Smooth muscle cell (in vitro differentiated cells): Measurements from ENCODE around the gene FMOD. TPM values are rescaled to one million over a fixed set of nuclear protein-coding genes. Genes with fewer than 3 reads are reported as not detected.

Source experiments
- DNase-seq: peaks from one replicate; lab custom pipeline; 2025; ENCODE audit not compliant: unreplicated experiment; lab: John Stamatoyannopoulos, UW
- H2AFZ ChIP-seq: fragments of 200-600 bp; sonication (generic); 2 replicates; pipeline ENCODE4 v1.6.0; 2016; ENCODE audit warnings: antibody characterized with exemption, low read depth, mild to moderate bottlenecking
- H3F3A ChIP-seq: fragments of 200-600 bp; sonication (generic); 2 replicates; pipeline ENCODE4 v1.6.0; 2017; ENCODE audit warnings: antibody characterized with exemption, low read depth
- H3K27ac ChIP-seq: fragments of 200-600 bp; sonication (generic); 2 replicates; pipeline ENCODE4 v1.5.1; 2016; ENCODE audit warnings: low read depth, mild to moderate bottlenecking
- H3K27me3 ChIP-seq: fragments of 200-600 bp; sonication (generic); 2 replicates; pipeline ENCODE4 v1.6.1; 2016; ENCODE audit warnings: low read depth, mild to moderate bottlenecking
- H3K36me3 ChIP-seq: fragments of 200-600 bp; sonication (generic); 2 replicates; pipeline ENCODE4 v1.5.1; 2016; ENCODE audit warnings: low read depth
- H3K4me1 ChIP-seq: fragments of 200-600 bp; sonication (generic); 2 replicates; pipeline ENCODE4 v1.5.1; 2016; ENCODE audit warnings: low read depth
- H3K4me2 ChIP-seq: fragments of 200-600 bp; sonication (generic); 2 replicates; pipeline ENCODE4 v1.6.0; 2016; ENCODE audit warnings: mild to moderate bottlenecking
- H3K4me3 ChIP-seq: fragments of 200-600 bp; sonication (generic); 2 replicates; pipeline ENCODE4 v1.5.1; 2016; ENCODE audit warnings: mild to moderate bottlenecking
- H3K79me2 ChIP-seq: fragments of 200-600 bp; sonication (generic); 2 replicates; pipeline ENCODE4 v1.6.0; 2016; ENCODE audit warnings: low read depth, mild to moderate bottlenecking
- H3K9ac ChIP-seq: fragments of 200-600 bp; sonication (generic); 2 replicates; pipeline ENCODE4 v1.6.0; 2016; ENCODE audit warnings: low read depth
- H3K9me3 ChIP-seq: fragments of 200-600 bp; sonication (generic); replicated peaks from 2 replicates; pipeline ENCODE4 v1.5.1; 2016; ENCODE audit warnings: low read depth
- H4K20me1 ChIP-seq: fragments of 200-600 bp; sonication (generic); 2 replicates; pipeline ENCODE4 v1.6.0; 2016; ENCODE audit warnings: low read depth
- WGBS: methylation state at CpG from one replicate; pipeline ENCODE4 v1.1.7; 2016; ENCODE audit warnings: low lambda C conversion rate; 5-methylcytosine and 5-hydroxymethylcytosine counted together
- polyA plus RNA-seq: library from polyadenylated mRNA; unstranded; fragments of >200 nt; fragmentation: Nextera tagmentation; extraction: Ambion mirVana; gene quantifications from 2 replicates; pipeline ENCODE4 v1.2.1, GENCODE V29; 2016
- total RNA-seq: library from RNA; depleted of rRNA; stranded (reverse); fragments of >200 nt; gene quantifications from 2 replicates; pipeline ENCODE4 v1.2.3, GENCODE V29; 2014
- TF ChIP-seq, protein P1 (sequence below): fragments of 200-600 bp; sonication (generic); IDR thresholded peaks from 2 replicates; pipeline ENCODE4 v1.5.1; 2017; ENCODE audit warnings: borderline replicate concordance, mild to moderate bottlenecking, antibody characterized with exemption; ENCODE audit not compliant: insufficient read depth, poor library complexity, severe bottlenecking

The FMOD gene
- total and polyA plus RNA-seq, 2 experiments from 2014 or later, result 247 to 369 TPM

DNA sequence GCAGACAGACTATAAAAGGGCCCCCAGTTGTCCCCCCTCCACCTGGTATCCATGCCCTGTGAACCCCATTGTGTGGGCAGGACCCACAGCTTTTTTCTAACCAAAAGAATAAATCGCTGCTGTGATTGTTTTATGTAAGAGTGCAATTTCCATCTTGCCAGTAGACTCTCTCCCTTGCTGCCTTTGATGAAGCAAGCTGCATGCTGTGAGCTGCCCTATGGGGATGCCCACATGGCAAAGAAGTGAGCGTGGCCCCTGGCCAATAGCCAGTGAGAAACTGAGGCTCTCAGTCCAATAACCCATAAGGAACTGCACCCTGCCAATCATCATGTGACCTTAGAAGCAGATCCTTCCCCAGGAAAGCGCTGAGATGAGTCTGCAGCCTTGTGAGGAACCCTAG is 37.8 kb upstream of the FMOD start:
- 87% methylated on average over 3 of the region's 3 CpGs for WGBS

DNA sequence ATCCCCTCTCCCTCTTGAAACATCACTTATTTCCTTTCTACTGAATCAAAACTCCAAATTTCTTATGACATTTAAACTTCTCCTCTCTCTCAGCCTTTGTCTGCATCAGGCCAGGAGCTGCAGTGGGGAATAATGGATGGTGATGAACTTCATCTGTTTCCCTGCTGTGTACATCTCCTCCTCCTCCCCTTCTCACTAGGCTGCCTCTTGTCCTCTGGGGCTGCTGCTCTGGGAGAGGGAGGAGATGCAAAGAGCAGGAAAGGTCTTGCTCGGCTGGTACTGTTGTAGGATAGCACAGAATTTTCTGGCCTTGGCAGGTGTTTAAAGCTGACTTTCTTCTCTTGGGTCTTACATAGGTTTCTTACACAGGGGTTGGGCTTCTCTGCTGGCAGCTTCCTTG is 31.1 kb upstream of the FMOD start:
- Histone ChIP-seq H3K36me3 (no peaks in the 10 kb centered on the region), H3K27me3 (no peaks in the 10 kb centered on the region), H3K27ac (no peak overlapping the region), H4K20me1 (no peaks in the 10 kb centered on the region), H3K4me3 (no peak overlapping the region), H3K9ac (no peak overlapping the region), H3F3A (no peaks in the 10 kb centered on the region), H3K4me2 (no peak overlapping the region), H3K4me1 (peaks cover 15% of the 10 kb centered on the region), H3K79me2 (no peaks in the 10 kb centered on the region), H3K9me3 (no peaks in the 10 kb centered on the region), H2AFZ (no peak overlapping the region)
- DNase-seq, result no peak
- WGBS, result 42% methylated on average over 1 of the region's 1 CpG
- TF ChIP-seq, protein P1, sequence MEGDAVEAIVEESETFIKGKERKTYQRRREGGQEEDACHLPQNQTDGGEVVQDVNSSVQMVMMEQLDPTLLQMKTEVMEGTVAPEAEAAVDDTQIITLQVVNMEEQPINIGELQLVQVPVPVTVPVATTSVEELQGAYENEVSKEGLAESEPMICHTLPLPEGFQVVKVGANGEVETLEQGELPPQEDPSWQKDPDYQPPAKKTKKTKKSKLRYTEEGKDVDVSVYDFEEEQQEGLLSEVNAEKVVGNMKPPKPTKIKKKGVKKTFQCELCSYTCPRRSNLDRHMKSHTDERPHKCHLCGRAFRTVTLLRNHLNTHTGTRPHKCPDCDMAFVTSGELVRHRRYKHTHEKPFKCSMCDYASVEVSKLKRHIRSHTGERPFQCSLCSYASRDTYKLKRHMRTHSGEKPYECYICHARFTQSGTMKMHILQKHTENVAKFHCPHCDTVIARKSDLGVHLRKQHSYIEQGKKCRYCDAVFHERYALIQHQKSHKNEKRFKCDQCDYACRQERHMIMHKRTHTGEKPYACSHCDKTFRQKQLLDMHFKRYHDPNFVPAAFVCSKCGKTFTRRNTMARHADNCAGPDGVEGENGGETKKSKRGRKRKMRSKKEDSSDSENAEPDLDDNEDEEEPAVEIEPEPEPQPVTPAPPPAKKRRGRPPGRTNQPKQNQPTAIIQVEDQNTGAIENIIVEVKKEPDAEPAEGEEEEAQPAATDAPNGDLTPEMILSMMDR, result no peak

More for the DNA sequence above, 37.8 kb upstream of the FMOD start:
- Histone ChIP-seq H3K79me2 (no peaks in the 10 kb centered on the region), H3K4me2 (no peak overlapping the region), H3K4me3 (no peak overlapping the region), H4K20me1 (no peaks in the 10 kb centered on the region), H3F3A (no peaks in the 10 kb centered on the region), H3K4me1 (no peaks in the 10 kb centered on the region), H3K36me3 (no peaks in the 10 kb centered on the region), H3K27ac (no peak overlapping the region), H2AFZ (no peak overlapping the region), H3K9me3 (no peaks in the 10 kb centered on the region), H3K9ac (no peak overlapping the region), H3K27me3 (no peaks in the 10 kb centered on the region)
- no peak for DNase-seq
- TF ChIP-seq, protein P1, result no peak

DNA sequence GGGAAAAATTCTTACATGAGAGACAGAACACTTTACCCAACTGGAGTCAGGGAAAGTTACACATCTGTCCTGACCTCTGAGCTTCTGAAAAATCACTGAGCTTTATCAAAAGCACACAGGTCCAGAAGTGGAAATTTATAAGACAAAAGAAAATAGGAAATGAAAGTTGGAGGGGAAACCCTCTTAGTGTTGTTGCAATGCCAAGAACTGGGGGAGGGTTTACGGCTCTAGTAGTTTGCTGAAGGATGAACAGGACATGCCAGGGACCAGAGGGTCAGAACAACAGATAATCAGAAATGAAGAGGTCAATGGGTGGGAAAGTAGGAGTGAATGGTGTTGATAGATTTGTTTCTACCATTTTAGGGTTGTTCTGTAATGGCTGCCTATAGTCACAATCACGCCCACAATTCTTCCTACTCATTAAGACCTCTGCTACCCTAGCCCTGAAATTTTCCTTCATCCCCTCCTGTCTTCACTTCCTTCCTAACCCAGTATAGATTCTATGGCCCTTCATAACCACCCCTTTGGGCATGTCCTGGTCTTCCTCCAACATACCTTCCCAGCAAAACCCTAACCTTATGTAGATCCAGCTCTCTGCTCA is 30.3 kb upstream of the FMOD start:
- Histone ChIP-seq H3K27ac (no peak overlapping the region), H2AFZ (no peak overlapping the region), H3K4me3 (no peak overlapping the region), H3K4me2 (no peak overlapping the region), H3K79me2 (no peaks in the 10 kb centered on the region), H3K4me1 (peaks cover 15% of the 10 kb centered on the region), H3K36me3 (no peaks in the 10 kb centered on the region), H3K9me3 (no peaks in the 10 kb centered on the region), H3K27me3 (no peaks in the 10 kb centered on the region), H3F3A (no peaks in the 10 kb centered on the region), H4K20me1 (no peaks in the 10 kb centered on the region), H3K9ac (no peak overlapping the region)
- TF ChIP-seq, protein P1, result no peak
- DNase-seq, result no peak
- WGBS, result 93% methylated on average over 2 of the region's 2 CpGs
